NOMO-1 treated with dmso at 0.1 percent for 144 hours (cell line): ENCODE results near the gene TACC2.

Source experiments
- DNase-seq: peaks from one replicate; lab custom pipeline; 2025; ENCODE audit not compliant: unreplicated experiment; lab: John Stamatoyannopoulos, UW

TACC2 gene

DNA sequence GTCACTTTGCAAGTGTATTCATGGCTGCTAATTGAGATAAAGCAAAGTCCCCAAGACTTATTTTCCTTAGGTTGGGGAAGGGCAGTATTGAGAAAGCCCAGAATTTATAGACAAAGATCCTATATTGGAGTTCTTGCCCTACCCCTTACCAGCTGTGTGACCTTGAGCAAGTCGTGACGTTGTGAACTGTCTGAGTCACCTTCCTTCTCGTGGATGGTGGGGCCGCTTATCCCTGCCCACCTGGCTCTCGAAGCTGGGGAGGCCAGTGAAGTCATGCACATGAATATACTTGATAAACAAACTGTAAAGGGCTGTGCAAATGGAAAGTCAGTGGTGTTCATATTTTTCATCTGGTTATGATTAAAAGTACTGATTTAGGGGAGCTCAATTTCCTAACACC lies 127.4 kb downstream of the TACC2 start:
- no peak for DNase-seq

- no peak for DNase-seq
These were observed 128.5 kb downstream of the TACC2 start for GRCh38 chr10:122117475-122117874.

- no peak for DNase-seq
These were observed 131.2 kb downstream of the TACC2 start for GRCh38 chr10:122120008-122120744.

- no peak for DNase-seq
These were observed 132.1 kb downstream of the TACC2 start for GRCh38 chr10:122121059-122121458.

DNA sequence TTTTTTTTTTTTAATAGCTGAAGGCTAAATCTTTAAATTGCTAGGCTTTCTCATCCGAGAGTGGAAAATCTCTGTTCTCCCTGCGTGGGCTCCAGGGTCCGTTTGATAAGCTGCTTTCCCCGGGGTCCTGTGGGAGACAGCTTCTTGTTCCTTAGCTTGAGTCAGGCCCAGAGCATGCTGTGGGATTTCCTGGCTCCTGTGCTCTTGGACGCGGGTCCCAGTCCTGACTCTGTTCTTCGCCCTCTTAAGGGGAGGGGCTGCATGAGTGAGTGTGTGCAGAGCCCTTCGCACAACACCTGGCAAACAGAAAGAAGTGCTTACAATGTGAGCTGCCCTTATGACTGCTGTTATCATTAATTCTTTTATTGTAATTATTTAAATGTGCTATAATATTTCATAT lies 133.5 kb downstream of the TACC2 start:
- DNase-seq, result no peak

DNA sequence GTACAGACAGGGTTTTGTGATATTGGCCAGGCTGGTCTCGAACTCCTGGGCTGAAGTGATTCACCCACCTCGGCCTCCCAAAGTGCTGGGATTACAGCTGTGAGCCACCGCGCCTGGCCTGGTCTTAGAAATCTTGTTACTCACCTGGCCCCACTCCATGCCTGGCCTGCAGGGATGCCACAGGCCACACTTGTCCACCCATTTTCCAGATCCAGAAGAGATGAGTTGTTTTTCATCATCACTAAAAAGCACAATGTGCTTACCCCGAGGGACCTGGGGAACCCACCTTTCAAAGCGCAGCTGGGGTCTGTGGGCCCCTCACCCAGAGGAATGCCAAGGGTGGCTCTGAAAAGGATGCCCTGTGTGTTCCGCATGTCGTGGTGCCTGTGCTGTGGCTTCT lies 134.2 kb downstream of the TACC2 start:
- no peak for DNase-seq

GRCh38 chr10:122124342-122124741 lies 135.4 kb downstream of the TACC2 start:
- no peak for DNase-seq

DNA sequence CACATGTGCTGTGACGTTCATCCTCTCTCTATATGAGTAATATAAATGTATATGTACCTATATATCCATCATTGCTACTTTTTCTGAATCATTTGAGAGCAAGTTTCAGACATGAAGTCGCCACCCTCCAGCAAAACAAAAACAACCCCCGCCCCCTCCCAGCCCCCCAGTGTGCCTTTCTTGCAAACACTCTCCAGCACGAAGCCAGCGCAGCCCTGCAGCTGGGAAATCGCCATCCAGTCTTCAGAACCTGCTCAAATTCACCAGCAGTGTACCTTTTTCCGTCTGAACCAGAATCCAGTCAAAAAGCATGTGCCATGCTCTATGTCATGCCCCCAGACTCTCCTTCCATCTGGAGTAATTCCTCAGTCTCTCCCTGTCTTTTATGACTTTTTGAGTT lies 135.8 kb downstream of the TACC2 start:
- no peak for DNase-seq

DNA sequence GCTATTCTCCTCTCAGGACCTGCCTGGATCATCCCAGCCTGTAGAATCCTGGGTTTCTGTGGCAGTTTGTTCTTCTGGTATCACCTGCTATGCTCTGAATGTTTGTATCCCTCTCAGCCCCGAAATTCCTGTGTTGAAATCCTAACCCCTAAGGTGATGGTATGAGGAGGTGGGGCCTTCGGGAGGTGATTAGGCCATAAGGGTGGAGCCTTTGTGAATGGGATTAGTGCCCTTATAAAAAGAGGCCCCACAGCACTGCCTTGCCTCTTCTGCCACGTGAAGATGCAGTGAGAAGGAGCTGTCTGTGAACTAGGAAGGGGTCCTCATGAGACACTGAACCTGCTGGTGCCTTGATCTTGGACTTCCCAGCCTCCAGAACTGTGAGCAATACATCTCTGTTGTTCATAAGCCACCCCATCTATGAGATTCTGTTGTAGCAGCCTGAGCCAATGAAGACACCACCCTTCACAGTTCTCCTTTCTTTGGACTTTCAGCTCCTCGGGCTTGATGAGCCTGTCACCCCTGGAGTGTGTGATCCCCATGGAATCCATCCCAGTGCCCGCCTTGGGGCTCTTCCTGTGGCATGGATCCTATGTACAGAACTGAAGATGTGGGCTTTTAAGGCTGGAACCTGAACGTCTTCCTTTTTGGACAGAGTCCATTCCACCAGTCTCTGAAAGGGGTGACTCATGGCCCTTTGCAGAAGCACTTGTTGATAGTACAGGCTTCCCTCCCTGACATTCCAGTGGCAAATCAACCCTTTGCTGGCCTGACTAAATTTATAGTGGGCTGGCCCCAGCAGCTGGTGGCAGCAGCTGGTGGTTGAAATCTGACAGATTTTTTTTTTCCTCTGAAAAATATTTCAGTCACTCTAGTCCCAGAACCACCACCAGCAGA lies 138.0 kb downstream of the TACC2 start:
- DNase-seq, result no peak

DNA sequence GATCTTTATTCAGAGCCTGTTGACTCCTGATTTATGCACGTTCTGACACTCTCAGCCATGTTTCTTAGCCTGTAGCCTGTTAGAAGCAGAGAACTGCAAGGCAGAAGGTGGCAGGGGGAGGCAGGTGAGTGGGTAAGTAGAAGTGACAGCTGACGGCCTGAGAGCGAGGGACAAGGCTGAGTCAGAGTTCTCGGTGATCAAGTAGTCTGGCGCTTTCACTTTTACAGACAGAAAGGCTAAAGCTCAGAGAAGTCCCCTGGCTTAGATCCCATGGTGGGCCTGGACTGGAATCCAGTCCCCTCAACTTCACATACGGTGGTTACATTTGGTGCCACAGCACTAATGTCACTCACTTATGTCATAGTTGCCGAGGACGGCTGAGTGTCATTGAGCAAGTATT lies 139.0 kb downstream of the TACC2 start:
- no peak for DNase-seq

- DNase-seq, result no peak
These were observed 139.4 kb downstream of the TACC2 start for GRCh38 chr10:122128357-122128756.

DNA sequence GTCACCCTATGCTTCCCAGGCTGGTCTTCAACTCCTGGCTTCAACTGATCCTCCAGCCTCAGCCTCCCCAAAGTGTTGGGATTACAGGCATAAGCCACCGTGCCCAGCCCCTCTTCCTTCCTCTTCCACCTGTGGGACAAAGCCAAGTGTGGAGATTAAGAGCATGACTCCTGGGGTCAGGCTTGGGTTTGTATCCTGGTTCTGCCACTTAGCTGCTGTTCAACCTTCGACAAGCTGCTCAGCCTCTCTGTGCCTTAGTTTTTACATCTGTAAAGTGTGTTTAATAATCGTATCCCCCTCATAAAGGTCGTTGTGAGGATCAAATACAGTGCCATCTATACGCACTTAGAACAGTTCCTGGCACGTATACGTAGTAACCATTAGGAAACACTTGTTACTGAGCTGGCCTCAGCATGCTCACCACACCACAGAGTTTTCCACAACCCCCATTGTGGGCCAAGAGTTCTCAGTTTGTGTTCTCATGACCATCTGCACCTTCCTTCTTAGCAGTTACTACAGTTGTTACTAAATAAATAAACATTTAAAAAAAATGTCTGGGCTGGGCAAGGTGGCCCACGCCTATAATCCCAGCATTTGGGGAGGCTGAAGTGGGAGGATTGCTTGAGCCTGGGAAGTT lies 141.6 kb downstream of the TACC2 start:
- no peak for DNase-seq

GRCh38 chr10:122132331-122132755 lies 143.4 kb downstream of the TACC2 start:
- DNase-seq, result no peak

DNA sequence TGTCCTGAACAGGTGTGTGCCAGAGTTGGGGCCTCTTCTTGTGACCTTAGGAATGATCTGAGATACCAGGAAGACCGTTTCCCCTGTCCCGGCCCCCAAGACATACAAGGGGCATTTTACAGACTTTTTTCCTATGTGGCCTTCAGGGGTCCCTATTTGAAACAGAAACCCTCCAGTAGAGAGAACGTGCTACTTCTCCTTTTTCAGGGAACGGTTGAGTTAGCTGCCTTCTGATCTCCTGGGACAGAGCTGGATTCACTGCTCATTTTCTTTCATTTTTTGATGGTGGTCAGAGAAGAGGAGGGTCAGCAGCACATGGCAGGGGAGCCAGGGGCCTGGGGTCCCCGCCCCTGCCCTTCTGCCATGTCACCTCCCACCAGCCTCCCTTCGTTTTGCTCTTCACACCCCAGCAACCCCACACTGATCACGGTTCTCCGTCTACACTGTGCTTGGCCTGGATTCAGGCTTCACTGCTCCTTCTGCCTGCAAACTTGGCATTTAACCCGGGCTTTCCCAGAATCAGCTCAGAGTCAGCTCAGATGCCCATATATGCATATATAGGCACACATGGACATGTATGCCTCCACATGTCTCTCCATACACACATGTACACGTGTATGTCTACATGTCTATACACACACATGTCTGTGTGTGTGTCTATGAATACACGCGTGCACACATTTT lies 144.1 kb downstream of the TACC2 start:
- no peak for DNase-seq

DNA sequence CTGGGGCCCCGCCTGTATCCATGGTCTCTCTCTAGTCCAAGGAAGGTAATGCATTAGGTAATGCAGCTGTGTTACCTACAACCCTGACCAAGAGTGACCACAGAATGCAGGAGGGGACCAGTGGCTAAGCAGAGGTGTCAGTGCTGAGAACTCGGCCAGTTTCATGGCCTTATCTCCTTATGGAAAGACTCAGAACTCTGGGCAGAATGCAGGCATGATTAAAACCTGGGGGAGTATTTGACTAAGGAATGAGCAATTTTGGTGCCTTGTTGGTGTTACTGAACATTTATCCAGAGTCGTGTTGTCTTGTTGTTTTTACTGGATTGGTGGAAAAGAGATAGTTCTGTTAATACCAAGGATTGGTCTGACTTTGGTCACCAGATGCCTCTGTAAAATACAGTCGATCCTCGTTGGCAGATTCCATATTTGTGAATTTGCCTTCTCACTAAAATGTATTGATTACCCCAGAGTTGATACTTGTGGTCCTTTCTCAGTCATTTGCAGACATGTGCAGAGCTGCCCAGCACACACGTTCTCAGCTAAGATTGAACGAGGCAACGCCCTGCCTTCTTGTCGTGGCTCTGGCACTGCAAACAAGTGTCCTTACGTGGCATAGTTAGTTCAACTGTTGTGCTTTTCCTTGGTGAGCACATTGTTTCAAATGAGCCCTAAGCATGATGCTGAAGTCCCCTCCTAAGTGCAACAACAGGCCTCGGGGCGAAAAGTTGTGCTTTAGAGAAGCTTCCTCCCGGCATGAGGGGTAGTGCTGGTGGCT lies 146.5 kb downstream of the TACC2 start:
- no peak for DNase-seq

DNA sequence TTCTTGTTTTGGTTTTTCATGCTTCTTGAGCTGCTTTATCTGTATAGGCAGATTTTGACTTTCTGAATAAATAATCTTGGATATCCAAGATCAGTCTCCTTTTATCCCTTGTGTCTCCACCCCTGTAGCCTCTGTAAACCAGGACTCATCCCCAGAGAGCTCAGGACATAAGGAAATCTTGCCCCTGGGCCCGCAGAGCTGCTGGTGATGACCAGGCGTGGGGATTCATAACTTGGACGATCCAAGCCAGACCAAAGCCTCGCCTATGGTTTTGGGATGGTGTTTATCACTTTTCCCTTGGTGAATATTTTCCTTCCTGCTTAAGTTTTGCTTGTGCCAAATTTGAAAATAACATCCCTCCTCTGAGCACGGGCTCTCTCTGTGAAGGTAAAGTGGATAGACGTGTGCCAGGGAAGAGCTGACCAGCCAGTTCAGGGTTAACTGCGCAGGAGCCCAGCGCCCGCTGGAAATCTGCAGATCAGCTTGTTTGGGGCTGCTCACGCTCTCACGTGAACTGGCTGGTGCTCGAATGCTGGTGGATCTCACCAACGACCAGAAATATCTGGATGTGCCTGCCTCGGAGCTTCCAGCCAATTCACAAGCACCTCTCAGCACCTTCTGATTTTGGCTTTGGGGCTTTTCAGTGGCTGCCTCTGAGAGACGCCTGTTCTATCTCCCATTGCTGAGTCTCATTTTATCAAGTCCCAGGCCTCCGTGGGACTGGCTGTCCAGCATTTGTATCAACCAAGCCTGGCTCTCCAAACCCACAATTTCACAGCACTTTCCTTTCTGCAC lies 150.1 kb downstream of the TACC2 start:
- no peak for DNase-seq

DNA sequence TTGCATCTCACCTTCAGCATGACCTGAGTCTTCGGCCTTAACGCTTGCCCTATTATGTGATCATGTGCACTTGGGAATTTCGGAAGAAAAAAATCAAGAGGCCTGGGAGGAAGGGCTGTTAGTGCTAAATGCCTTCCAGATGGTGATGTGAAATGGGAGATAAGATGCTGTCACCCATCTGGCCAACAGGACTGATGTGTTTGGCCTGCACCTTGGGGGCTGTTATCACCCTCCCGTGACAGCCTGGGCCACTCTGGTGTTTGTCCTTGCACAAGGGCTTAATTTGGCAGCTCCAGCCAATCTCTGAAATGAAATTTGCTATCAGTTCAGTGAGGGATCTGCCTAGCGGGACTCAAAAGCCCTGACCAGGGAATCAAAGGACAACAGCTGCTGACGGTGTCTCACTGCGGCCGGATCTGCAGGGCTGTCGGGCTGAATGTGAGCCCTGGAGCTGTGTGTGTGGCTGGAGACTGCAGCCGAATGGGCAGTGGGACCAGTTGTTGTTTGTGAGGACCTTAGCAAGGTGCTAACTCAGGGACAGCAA lies 150.7 kb downstream of the TACC2 start:
- DNase-seq, result no peak

DNA sequence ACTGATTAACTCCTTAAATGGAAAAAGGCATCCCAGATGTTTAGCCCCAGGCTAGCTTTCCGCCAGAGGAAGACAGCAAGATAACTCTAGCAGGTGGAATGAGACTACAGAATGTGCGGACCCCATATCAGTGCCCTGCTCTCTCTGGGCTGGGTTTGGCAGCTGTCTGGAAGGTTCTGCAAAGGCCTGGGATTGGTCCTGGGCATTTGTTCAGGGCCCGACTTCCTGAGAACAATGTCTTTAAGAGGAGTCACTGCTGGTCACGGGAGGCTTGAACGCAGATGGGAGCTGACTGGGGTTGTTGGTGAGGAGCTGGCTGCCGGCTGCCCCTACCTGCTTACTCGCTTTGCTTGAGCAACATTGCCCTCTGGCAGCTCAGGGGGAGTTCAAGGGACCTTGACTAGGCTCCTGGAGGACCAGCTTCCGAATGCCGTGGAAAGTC lies 151.5 kb downstream of the TACC2 start:
- DNase-seq, result no peak

GRCh38 chr10:122140941-122141623 lies 152.1 kb downstream of the TACC2 start:
- DNase-seq, result peak; percentile 38
